GM18502 (cell line): ENCODE measurements around the gene TRAF2.

Experiments used
- ATAC-seq: cut with Tn5 transposase; IDR thresholded peaks from one replicate; pipeline ENCODE4 v1.9.1; 2021; ENCODE audit warnings: mild to moderate bottlenecking; ENCODE audit not compliant: unreplicated experiment, poor library complexity

TRAF2 gene

GRCh38 chr9:136928591-136928990, 42.3 kb downstream of the TRAF2 start:
- no peak for ATAC-seq

- ATAC-seq = no peak
These were observed 43.7 kb downstream of the TRAF2 start for GRCh38 chr9:136930014-136930413.

GRCh38 chr9:136931611-136932130, 45.4 kb downstream of the TRAF2 start:
- no peak for ATAC-seq

GRCh38 chr9:136934277-136934676, 48.0 kb downstream of the TRAF2 start:
- ATAC-seq = no peak

- ATAC-seq = no peak
These were observed 49.3 kb downstream of the TRAF2 start for GRCh38 chr9:136935651-136936050.

- ATAC-seq = no peak
These were observed 50.4 kb downstream of the TRAF2 start for GRCh38 chr9:136936645-136937170.

- no peak for ATAC-seq
These were observed 51.1 kb downstream of the TRAF2 start for GRCh38 chr9:136937186-136938001.

- no peak for ATAC-seq
These were observed 53.2 kb downstream of the TRAF2 start for GRCh38 chr9:136939431-136939995.

- ATAC-seq = no peak
These were observed 53.7 kb downstream of the TRAF2 start for GRCh38 chr9:136939996-136940525.

GRCh38 chr9:136940526-136941230, 54.4 kb downstream of the TRAF2 start:
- ATAC-seq = no peak

- ATAC-seq = no peak
These were observed 55.2 kb downstream of the TRAF2 start for GRCh38 chr9:136941231-136942111.

- ATAC-seq = no peak
These were observed 56.0 kb downstream of the TRAF2 start for GRCh38 chr9:136942112-136942880.

GRCh38 chr9:136942881-136943230, 56.5 kb downstream of the TRAF2 start:
- ATAC-seq = no peak

- peak; percentile 19 for ATAC-seq
These were observed 57.2 kb downstream of the TRAF2 start for GRCh38 chr9:136943291-136944211.

GRCh38 chr9:136944212-136944518, 57.8 kb downstream of the TRAF2 start:
- ATAC-seq = peak; percentile 39

- ATAC-seq = peak; percentile 83
These were observed 58.4 kb downstream of the TRAF2 start, which contains the start of the genes C8G and FBXW5 for GRCh38 chr9:136944519-136945332. TSS of gene C8G (plus strand) at chr9:136945243. CDS start at chr9:136945321, 78 bp downstream. TSS of gene FBXW5 (minus strand) at chr9:136944738. CDS start at chr9:136944083, 655 bp downstream.
